Activated CD8-positive, alpha-beta memory T cell treated with anti-CD3 and anti-CD28 coated beads, Interleukin-2, amount 50 U/mL, for 48 hours (primary cell): Measurements from ENCODE around the gene CLPSL1.

ENCODE experiments used
- DNase-seq: peaks from one replicate; pipeline ENCODE4 v3.0.0-alpha.2; 2020

CLPSL1 gene

GRCh38 chr6:35759426-35759825, 21.4 kb upstream of the CLPSL1 start:
- DNase-seq: no peak

GRCh38 chr6:35765739-35766138, 15.1 kb upstream of the CLPSL1 start:
- no peak for DNase-seq

GRCh38 chr6:35769211-35769610, 11.6 kb upstream of the CLPSL1 start:
- no peak for DNase-seq

GRCh38 chr6:35771343-35771627, 9.5 kb upstream of the CLPSL1 start:
- DNase-seq: no peak

GRCh38 chr6:35774116-35774794, 6.6 kb upstream of the CLPSL1 start:
- no peak for DNase-seq

- DNase-seq: no peak
Observed at GRCh38 chr6:35775031-35775430, 5.8 kb upstream of the CLPSL1 start.

- DNase-seq: no peak
Observed at GRCh38 chr6:35776364-35777215, 4.2 kb upstream of the CLPSL1 start, which contains the start of gene CLPSL2. Gene CLPSL2, plus strand, starts transcription at chr6:35776598. Its CDS starts 21 bp downstream, at chr6:35776619.

GRCh38 chr6:35777356-35778102, 3.3 kb upstream of the CLPSL1 start:
- no peak for DNase-seq

- DNase-seq: no peak
Observed at GRCh38 chr6:35778437-35778836, 2.4 kb upstream of the CLPSL1 start.

GRCh38 chr6:35781290-35781689, 471 bp downstream of the CLPSL1 start:
- DNase-seq: no peak

- no peak for DNase-seq
Observed at GRCh38 chr6:35782424-35782823, 1.6 kb downstream of the CLPSL1 start.

- no peak for DNase-seq
Observed at GRCh38 chr6:35784200-35784599, 3.4 kb downstream of the CLPSL1 start.

GRCh38 chr6:35786272-35786671, 5.5 kb downstream of the CLPSL1 start:
- no peak for DNase-seq

- DNase-seq: no peak
Observed at GRCh38 chr6:35786810-35787209, 6.0 kb downstream of the CLPSL1 start.

- no peak for DNase-seq
Observed at GRCh38 chr6:35787266-35788218, 6.7 kb downstream of the CLPSL1 start.

- DNase-seq: no peak
Observed at GRCh38 chr6:35788423-35788982, 7.7 kb downstream of the CLPSL1 start.

GRCh38 chr6:35790683-35791082, 9.9 kb downstream of the CLPSL1 start:
- no peak for DNase-seq

GRCh38 chr6:35794536-35795452, 14.0 kb downstream of the CLPSL1 start:
- no peak for DNase-seq

GRCh38 chr6:35795453-35796071, 14.7 kb downstream of the CLPSL1 start:
- DNase-seq: no peak

GRCh38 chr6:35796236-35796635, 15.4 kb downstream of the CLPSL1 start:
- DNase-seq: no peak
